HEK293T (cell line): ENCODE data around the gene PRDX3.
A peak's percentile ranks its signal among the peaks of the same experiment; 100 is the strongest.

Experiments used
- CTCF ChIA-PET: fragments of 350-600 bp; formaldehyde crosslinking; extraction: SDS; loops from one replicate; lab custom pipeline; 2021; ENCODE audit warnings: antibody characterized with exemption, inconsistent platforms; lab: Yijun Ruan, JAX
- POLR2A ChIA-PET: fragments of 350-600 bp; formaldehyde crosslinking; extraction: SDS; loops from one replicate; lab custom pipeline; 2020; ENCODE audit warnings: antibody characterized with exemption, inconsistent platforms; lab: Yijun Ruan, JAX
- DNase-seq: peaks from one replicate; pipeline ENCODE4 v3.0.0; 2012; ENCODE audit warnings: mixed read lengths; ENCODE audit errors: extremely low spot score
- ARNT ChIP-seq: fragments of 450-650 bp; IDR thresholded peaks from 2 replicates; pipeline ENCODE4 v1.6.1; 2017; ENCODE audit warnings: mild to moderate bottlenecking
- BHLHE40 ChIP-seq: fragments of 450-650 bp; IDR thresholded peaks from 2 replicates; pipeline ENCODE4 v1.6.1; 2016; ENCODE audit warnings: mild to moderate bottlenecking, moderate library complexity, borderline replicate concordance
- CTBP1 ChIP-seq: fragments of 450-650 bp; IDR thresholded peaks from 2 replicates; pipeline ENCODE4 v1.6.1; 2016; ENCODE audit warnings: borderline replicate concordance
- ELF4 ChIP-seq: fragments of 450-650 bp; IDR thresholded peaks from 2 replicates; pipeline ENCODE4 v1.6.1; 2017; ENCODE audit warnings: antibody characterized with exemption
- FOXA1 ChIP-seq: fragments of 450-650 bp; IDR thresholded peaks from 2 replicates; pipeline ENCODE4 v1.6.1; 2016; ENCODE audit warnings: mild to moderate bottlenecking
- FOXK2 ChIP-seq: fragments of 450-650 bp; IDR thresholded peaks from 2 replicates; pipeline ENCODE4 v1.6.1; 2016; ENCODE audit warnings: mild to moderate bottlenecking
- FOXM1 ChIP-seq: fragments of 450-650 bp; IDR thresholded peaks from 2 replicates; pipeline ENCODE4 v1.6.1; 2017; ENCODE audit warnings: mild to moderate bottlenecking, borderline replicate concordance
- HDGF ChIP-seq: fragments of 450-650 bp; IDR thresholded peaks from 2 replicates; pipeline ENCODE4 v1.6.1; 2017; ENCODE audit warnings: antibody characterized with exemption, borderline replicate concordance
- L3MBTL2 ChIP-seq: fragments of 450-650 bp; conservative IDR thresholded peaks from 2 replicates; pipeline ENCODE4 v1.6.1; 2016; ENCODE audit warnings: mild to moderate bottlenecking
- LEF1 ChIP-seq: fragments of 450-650 bp; IDR thresholded peaks from 2 replicates; pipeline ENCODE4 v1.6.1; 2017; ENCODE audit warnings: mild to moderate bottlenecking, borderline replicate concordance
- NFRKB ChIP-seq: fragments of 450-650 bp; IDR thresholded peaks from 2 replicates; pipeline ENCODE4 v1.6.1; 2016; ENCODE audit warnings: mild to moderate bottlenecking, moderate library complexity
- SP1 ChIP-seq: fragments of 450-650 bp; IDR thresholded peaks from 2 replicates; pipeline ENCODE4 v1.6.1; 2017
- SUZ12 ChIP-seq: fragments of 450-650 bp; IDR thresholded peaks from 2 replicates; pipeline ENCODE4 v1.6.1; 2016; ENCODE audit warnings: mild to moderate bottlenecking
- TARDBP ChIP-seq: fragments of 450-650 bp; IDR thresholded peaks from 2 replicates; pipeline ENCODE4 v1.6.1; 2016
- ZNF384 ChIP-seq: fragments of 450-650 bp; IDR thresholded peaks from 2 replicates; pipeline ENCODE4 v1.6.1; 2016
- TF ChIP-seq, protein P1 (sequence below): fragments of 450-650 bp; IDR thresholded peaks from 2 replicates; pipeline ENCODE4 v1.6.1; 2016

PRDX3 gene

GRCh38 chr10:119174109-119174508, 4.5 kb downstream of the PRDX3 start:
- TF ChIP-seq ELF4 (no peak), FOXA1 (no peak), SUZ12 (no peak), CTBP1 (no peak), HDGF (no peak), TARDBP (no peak), SP1 (no peak), ARNT (no peak), FOXK2 (no peak)
- TF ChIP-seq, protein P1, sequence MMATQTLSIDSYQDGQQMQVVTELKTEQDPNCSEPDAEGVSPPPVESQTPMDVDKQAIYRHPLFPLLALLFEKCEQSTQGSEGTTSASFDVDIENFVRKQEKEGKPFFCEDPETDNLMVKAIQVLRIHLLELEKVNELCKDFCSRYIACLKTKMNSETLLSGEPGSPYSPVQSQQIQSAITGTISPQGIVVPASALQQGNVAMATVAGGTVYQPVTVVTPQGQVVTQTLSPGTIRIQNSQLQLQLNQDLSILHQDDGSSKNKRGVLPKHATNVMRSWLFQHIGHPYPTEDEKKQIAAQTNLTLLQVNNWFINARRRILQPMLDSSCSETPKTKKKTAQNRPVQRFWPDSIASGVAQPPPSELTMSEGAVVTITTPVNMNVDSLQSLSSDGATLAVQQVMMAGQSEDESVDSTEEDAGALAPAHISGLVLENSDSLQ, result no peak
- POLR2A ChIA-PET, result no interaction called here

DNA sequence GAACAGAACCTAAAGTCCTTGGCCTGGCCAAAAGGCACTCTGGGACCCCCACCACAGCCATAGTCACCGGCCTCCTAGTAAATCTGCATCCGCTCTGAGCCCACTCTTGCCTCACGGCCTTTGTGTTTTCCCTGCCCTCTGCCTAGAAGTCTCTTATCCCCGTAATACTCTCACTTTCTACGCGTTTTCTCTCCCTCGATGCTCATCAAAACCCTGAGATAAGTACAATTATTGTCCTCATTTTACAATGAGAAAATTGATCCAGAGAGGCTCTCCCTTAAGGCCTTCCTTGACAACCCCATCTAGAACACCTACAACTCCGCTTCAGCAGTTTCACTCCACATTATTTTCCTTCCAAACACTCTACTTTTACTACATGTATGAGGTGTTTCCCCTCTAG, 11.6 kb downstream of the PRDX3 start:
- ChIA-PET CTCF (no interaction called here), POLR2A (no interaction called here)
- TF ChIP-seq FOXK2 (no peak), FOXA1 (no peak), NFRKB (no peak), ARNT (no peak), CTBP1 (no peak), ELF4 (no peak), HDGF (no peak), ZNF384 (no peak), L3MBTL2 (no peak), TARDBP (no peak), BHLHE40 (no peak), SP1 (no peak), FOXM1 (no peak), SUZ12 (no peak)
- DNase-seq, result no peak

More at GRCh38 chr10:119174109-119174508, 4.5 kb downstream of the PRDX3 start:
- no peak for DNase-seq
- CTCF ChIA-PET, result no interaction called here

DNA sequence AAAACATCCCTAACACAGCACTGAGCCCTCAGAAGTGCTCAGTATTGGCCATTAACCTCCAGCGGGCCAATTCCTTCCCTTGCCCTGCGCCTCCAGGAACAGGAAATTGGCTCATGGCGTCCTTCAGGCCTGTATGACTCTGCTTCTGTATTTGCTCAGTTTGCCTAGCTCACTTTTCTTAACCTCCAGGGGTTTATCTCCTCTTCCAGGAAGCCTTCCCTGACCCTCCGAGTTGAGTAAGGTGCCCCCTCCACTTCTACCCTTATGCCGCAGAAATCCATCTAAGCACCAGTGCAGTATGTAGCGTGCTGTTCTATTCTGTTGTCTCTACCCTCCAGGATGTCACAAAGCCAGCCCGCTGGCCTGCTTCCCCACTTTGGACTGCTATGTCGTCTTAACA, 12.0 kb downstream of the PRDX3 start:
- no peak for DNase-seq
- ChIA-PET POLR2A (no interaction called here), CTCF (no interaction called here)
- TF ChIP-seq BHLHE40, result no peak

- POLR2A ChIA-PET, result no interaction called here
- TF ChIP-seq ARNT (no peak), ZNF384 (no peak), SUZ12 (no peak), LEF1 (no peak)
- CTCF ChIA-PET, result no interaction called here
- DNase-seq, result no peak
These were observed 12.5 kb downstream of the PRDX3 start for GRCh38 chr10:119166118-119166500.

GRCh38 chr10:119165171-119166117, 13.2 kb downstream of the PRDX3 start, which contains the start of gene SFXN4:
Gene SFXN4, minus strand, starts transcription at chr10:119165714. Its CDS starts 67 bp downstream, at chr10:119165647.
- DNase-seq, result peak; percentile 90
- CTCF ChIA-PET, result no interaction called here
- no peak for TF ChIP-seq SUZ12
- TF ChIP-seq FOXM1, result 0 out of 2 replicates have a peak, but pooled peaks have one; percentile 40
- TF ChIP-seq BHLHE40, result no peak
- no peak for TF ChIP-seq ZNF384
- TF ChIP-seq L3MBTL2, result peak; percentile 46
- TF ChIP-seq LEF1, result no peak
- TF ChIP-seq ELF4, result no peak
- no peak for TF ChIP-seq ARNT
- no peak for TF ChIP-seq FOXA1
- no peak for TF ChIP-seq CTBP1
- TF ChIP-seq, protein P1, result no peak
- TF ChIP-seq FOXK2, result no peak
- TF ChIP-seq NFRKB, result no peak
- no peak for TF ChIP-seq HDGF
- no peak for TF ChIP-seq SP1
- TF ChIP-seq TARDBP, result no peak
- POLR2A ChIA-PET, result interaction anchor here (0.6 to 0.9 kb wide), 3 partner anchors 10 to 14 kb away, joined by 3 read pairs; partner anchors contain the start of gene PRDX3

DNA sequence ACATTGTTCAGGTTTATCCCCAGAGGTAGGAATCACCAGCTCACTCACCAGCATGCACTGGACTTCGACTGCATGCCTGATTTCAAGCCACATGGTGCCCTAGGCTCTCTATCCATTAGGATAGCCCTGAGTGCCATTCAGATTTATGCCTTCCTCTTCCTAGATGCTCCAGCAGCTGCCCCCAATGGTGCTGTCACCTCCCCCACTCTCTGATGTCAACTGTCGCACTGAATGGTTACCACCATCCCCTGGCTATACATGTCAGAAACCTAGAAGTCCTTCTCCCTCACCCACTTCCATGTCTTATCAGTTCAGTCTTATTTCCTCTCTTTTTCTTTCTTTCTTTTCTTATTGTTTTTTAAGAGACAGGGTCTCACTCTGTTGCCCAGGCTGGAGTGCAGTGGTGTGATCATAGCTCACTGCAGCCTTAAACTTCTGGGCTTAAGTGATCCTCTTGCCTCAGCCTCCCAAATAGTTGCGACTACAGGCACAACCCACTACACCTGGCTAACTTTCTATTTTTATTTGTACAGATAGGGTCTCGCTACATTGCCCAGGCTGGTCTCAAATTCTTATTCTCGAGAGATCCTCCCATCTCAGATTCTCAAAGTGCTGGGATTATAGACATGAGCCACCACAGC, 16.0 kb downstream of the PRDX3 start:
- POLR2A ChIA-PET, result no interaction called here
- no peak for TF ChIP-seq NFRKB
- TF ChIP-seq LEF1, result no peak
- TF ChIP-seq ARNT, result no peak
- TF ChIP-seq TARDBP, result no peak
- TF ChIP-seq CTBP1, result no peak
- TF ChIP-seq FOXM1, result no peak
- TF ChIP-seq BHLHE40, result no peak
- no peak for TF ChIP-seq FOXK2
- TF ChIP-seq FOXA1, result no peak
- no peak for TF ChIP-seq ELF4
- TF ChIP-seq L3MBTL2, result no peak
- TF ChIP-seq HDGF, result no peak
- no peak for TF ChIP-seq SP1
- TF ChIP-seq, protein P1, result no peak
- no peak for TF ChIP-seq ZNF384
- TF ChIP-seq SUZ12, result no peak
- CTCF ChIA-PET, result no interaction called here
- DNase-seq, result no peak
